Esophagus muscularis mucosa (tissue), 3 donors: Measurements from ENCODE around the gene SKAP2.

Experiments used
- CTCF ChIP-seq, 3 experiments: fragments of 200-600 bp in 2 of 3; fragments of 450-650 bp in 1 of 3; sonication (generic) in 2 of 3; IDR thresholded peaks; one replicate each; pipeline ENCODE4 v1.5.1; 2017 to 2019; ENCODE audit warnings: antibody characterized with exemption in 3 of 3, mild to moderate bottlenecking in 2 of 3, moderate library complexity in 1 of 3
- POLR2AphosphoS5 ChIP-seq, 2 donors: sonication (generic); formaldehyde crosslinking; IDR thresholded peaks; one replicate each; pipeline ENCODE4 v1.6.1; 2017; ENCODE audit warnings: antibody characterized with exemption in 2 of 2

GRCh38 chr7:26898891-26899290, 34.5 kb upstream of the SKAP2 start:
- no peak for TF ChIP-seq CTCF (IDR thresholded peaks at IDR 0.05)
- no peak for TF ChIP-seq POLR2AphosphoS5 (IDR thresholded peaks at IDR 0.05)
